Measurements from ENCODE around the gene GRK1.

Gene GRK1

GRCh38 chr13:113650275-113650674, 16.7 kb upstream of the GRK1 start:
- no peak for DNase-seq (ENCODE audit: low read depth)

GRCh38 chr13:113650731-113651148, 16.3 kb upstream of the GRK1 start:
- DNase-seq (ENCODE audit: low read depth): no peak

- DNase-seq (ENCODE audit: low read depth): no peak
Measured at GRCh38 chr13:113651511-113652403, 15.3 kb upstream of the GRK1 start.

GRCh38 chr13:113652404-113653263, 14.4 kb upstream of the GRK1 start:
- no peak for DNase-seq (ENCODE audit: low read depth)

- DNase-seq (ENCODE audit: low read depth): no peak
Measured at GRCh38 chr13:113653264-113654174, 13.5 kb upstream of the GRK1 start.

GRCh38 chr13:113654175-113654560, 12.9 kb upstream of the GRK1 start:
- no peak for DNase-seq (ENCODE audit: low read depth)

GRCh38 chr13:113654591-113655345, 12.3 kb upstream of the GRK1 start:
- DNase-seq (ENCODE audit: low read depth): no peak

- no peak for DNase-seq (ENCODE audit: low read depth)
Measured at GRCh38 chr13:113655346-113656002, 11.5 kb upstream of the GRK1 start.

- no peak for DNase-seq (ENCODE audit: low read depth)
Measured at GRCh38 chr13:113656003-113656588, 10.9 kb upstream of the GRK1 start.

- DNase-seq (ENCODE audit: low read depth): no peak
Measured at GRCh38 chr13:113656831-113657671, 10.0 kb upstream of the GRK1 start.

GRCh38 chr13:113657851-113658741, 8.9 kb upstream of the GRK1 start, which contains the start of gene ATP4B:
Gene ATP4B, minus strand, starts transcription at chr13:113658198. Its CDS starts 54 bp downstream, at chr13:113658144.
- no peak for DNase-seq (ENCODE audit: low read depth)

GRCh38 chr13:113658836-113659235, 8.2 kb upstream of the GRK1 start:
- DNase-seq (ENCODE audit: low read depth): no peak

- no peak for DNase-seq (ENCODE audit: low read depth)
Measured at GRCh38 chr13:113659337-113659736, 7.7 kb upstream of the GRK1 start.

- no peak for DNase-seq (ENCODE audit: low read depth)
Measured at GRCh38 chr13:113660066-113660465, 7.0 kb upstream of the GRK1 start.

GRCh38 chr13:113661509-113661908, 5.5 kb upstream of the GRK1 start:
- DNase-seq (ENCODE audit: low read depth): no peak

GRCh38 chr13:113663934-113664333, 3.1 kb upstream of the GRK1 start:
- DNase-seq (ENCODE audit: low read depth): no peak

- no peak for DNase-seq (ENCODE audit: low read depth)
Measured at GRCh38 chr13:113664751-113665596, 2.0 kb upstream of the GRK1 start.

Data from HS-5 (cell line).